ENCODE data around the gene SARDH.

SARDH gene

GRCh38 chr9:133641861-133642595 is 96.1 kb downstream of the SARDH start:
- Histone ChIP-seq H3K4me3 (no peak overlapping the region), H3K27ac (no peak overlapping the region)

DNA sequence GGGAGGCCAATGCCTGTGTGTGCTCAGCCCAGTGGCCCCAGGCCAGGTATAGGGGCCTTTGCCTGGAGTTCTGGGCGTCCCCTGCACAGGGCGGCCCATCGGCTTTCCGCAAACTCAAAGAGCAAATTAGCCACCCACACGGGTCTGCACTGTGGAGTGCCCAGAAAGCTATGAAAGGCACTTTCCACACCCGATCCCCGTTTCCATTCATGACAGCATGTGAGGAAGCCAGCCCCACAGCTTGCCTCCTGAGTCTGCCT is 96.8 kb downstream of the SARDH start:
- Histone ChIP-seq H3K4me3 (no peak overlapping the region), H3K27ac (no peak overlapping the region)

- no peak overlapping the region for H3K27ac ChIP-seq
- H3K4me3 ChIP-seq, result no peak overlapping the region
These were observed 97.4 kb downstream of the SARDH start for GRCh38 chr9:133640580-133641395.

GRCh38 chr9:133640160-133640559 is 98.0 kb downstream of the SARDH start:
- no peak overlapping the region for H3K27ac ChIP-seq
- H3K4me3 ChIP-seq, result no peak overlapping the region

DNA sequence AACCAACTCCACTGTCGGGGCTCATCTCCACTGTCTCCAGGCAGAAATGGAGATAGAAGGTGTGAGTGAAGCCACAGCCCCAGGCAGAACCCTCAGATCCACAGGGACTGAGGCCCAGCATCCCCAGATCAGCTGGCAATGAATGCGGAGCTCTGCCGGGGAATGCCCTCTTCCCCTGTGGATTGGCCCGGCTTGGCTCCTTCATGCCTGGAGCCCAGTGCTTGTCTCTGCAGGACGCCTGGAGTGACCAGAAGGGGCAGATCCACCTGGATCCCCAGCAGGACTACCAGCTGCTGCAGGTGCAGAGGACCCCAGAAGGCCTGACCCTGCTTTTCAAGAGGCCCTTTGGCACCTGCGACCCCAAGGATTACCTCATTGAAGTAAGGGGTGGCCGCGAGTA is 98.5 kb downstream of the SARDH start:
- Histone ChIP-seq H3K4me3 (no peak overlapping the region), H3K27ac (no peak overlapping the region)

- H3K27ac ChIP-seq, result no peak overlapping the region
- no peak overlapping the region for H3K4me3 ChIP-seq
These were observed 99.4 kb downstream of the SARDH start for GRCh38 chr9:133638711-133639110.

GRCh38 chr9:133638076-133638475 is 100.1 kb downstream of the SARDH start:
- no peak overlapping the region for H3K27ac ChIP-seq
- no peak overlapping the region for H3K4me3 ChIP-seq

DNA sequence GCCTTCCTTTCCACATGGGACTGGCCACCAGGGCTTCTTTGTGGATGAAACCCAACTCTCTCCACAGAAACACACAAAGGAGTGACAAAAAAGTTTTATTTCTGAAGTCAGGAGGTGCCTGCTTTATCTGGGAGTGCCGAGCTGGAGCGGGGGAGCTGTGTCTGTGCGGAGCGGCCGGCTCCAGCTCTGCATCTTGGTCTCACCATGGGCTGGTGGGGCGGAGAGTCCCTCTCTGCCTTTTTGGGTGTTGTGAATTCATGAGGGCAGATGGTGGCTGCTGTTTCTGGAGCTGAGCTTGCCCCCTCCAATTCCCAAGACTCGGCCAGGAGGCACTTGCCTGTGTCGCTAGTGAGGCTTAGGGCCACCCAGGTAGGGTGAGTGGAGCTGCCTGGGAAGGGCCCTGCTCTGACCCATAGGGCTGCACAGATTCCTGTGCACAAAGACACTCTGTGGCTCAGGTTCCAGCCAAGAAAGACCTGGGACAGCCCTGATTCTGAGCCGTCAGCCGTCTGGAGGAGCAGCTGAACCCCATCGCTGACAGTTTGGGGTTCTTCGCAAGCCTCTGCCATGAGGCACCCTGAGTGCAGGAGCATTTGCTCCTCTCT is 100.6 kb downstream of the SARDH start:
- H3K27ac ChIP-seq, result no peak overlapping the region
- H3K4me3 ChIP-seq, result no peak overlapping the region

GRCh38 chr9:133636902-133637301 is 101.2 kb downstream of the SARDH start:
- Histone ChIP-seq H3K4me3 (no peak overlapping the region), H3K27ac (no peak overlapping the region)

GRCh38 chr9:133635533-133636531 is 102.3 kb downstream of the SARDH start, which contains the start of gene DBH:
Gene DBH (plus strand): TSS chr9:133636363. CDS start chr9:133636372, 9 bp downstream.
- Histone ChIP-seq H3K4me3 (no peak within 1 kb of the TSS), H3K27ac (no peak within 1 kb of the TSS)

- Histone ChIP-seq H3K4me3 (no peak overlapping the region), H3K27ac (no peak overlapping the region)
These were observed 103.1 kb downstream of the SARDH start for GRCh38 chr9:133635098-133635497.

DNA sequence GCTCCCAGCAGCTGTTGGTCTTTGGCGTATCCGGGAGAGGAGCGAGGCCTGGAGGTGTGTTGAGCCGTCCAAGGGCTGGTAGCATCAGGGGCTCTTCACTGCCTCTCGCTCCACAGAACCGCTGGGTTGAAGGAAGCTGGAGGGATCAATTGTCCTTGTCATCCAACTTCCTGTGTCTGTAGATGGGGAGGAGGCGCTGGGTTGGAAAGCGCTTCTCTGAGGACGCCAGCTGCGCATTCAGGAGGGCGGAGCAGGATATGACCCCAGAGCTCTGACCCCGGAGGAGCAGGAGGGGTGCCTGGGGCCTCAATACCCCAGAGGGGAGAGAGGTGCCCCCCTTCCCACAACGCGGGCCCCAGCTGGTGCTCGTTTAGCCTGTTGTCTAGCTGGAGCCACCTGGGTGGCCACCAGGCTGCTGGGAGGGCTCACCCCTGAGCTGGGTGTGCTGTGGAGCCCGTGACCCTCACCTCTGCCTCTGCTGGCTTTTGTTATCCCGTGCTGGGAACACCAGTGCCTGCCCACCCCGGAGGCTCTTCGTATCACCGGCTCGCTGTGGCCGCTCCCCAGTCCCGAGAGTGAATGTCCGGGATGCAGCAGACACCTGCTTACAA is 104.0 kb downstream of the SARDH start:
- H3K4me3 ChIP-seq, result no peak overlapping the region
- no peak overlapping the region for H3K27ac ChIP-seq

DNA sequence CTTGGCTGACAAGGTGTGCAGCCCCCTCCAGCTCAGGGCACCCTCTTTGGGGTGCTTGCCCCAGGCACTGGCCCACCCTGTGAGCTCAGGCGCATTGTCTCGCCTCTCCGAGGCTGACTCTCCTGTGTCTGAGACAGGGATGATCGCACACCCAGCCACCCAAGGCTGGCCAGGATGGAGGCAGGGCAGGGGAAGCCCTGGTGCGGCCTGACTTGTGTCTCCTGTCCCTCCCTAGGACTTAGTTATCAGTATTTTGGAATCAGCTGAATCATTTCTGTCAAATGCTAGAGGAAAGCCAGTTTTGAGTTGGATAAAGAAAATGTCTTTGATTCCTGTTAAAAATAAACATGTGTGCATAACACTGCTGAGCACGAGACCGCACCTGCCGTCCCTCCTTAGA is 104.5 kb downstream of the SARDH start:
- no peak overlapping the region for H3K4me3 ChIP-seq
- no peak overlapping the region for H3K27ac ChIP-seq

DNA sequence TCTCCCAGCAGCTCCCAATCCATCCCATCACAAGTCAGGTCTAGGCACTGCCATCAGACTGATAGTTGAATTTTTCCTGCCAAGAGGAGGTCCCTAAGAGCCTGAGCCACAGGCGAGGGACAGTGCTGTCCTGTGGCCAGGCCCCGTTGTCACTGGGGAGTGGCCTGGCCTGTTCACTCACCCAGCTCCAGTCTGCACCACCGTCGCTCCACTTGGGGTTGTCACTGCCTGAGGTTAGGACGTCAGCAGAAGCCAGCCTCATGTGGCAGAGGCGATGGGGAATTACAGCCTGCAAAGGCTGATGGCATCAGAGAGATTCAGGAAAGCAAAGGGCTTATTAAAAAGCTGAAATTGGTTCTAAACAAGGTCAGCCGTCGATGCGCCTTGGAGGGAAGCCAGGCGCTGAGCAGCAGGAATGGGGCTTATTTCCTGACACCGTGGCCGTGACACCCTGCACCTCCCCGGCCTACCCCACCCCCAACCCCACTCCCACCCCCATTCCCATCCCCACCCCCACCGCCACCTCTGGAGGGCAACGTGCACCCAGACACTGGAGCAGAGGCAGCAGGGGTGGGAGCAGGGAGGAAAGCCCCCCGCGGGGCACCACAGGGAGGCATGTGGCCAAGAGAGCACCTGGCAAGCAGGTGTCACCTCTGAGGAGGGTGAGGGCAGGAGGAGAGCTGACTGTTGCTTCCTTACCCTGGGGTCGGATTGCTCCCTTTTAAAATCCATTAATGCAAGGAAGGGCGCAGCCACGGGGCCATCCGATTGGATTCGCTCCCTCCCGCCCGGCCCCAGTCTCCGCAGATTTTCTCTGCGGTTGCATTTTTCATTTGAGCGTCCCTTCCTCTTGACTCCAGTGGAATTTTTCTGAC is 105.1 kb downstream of the SARDH start:
- Histone ChIP-seq H3K4me3 (no peak overlapping the region), H3K27ac (no peak overlapping the region)

DNA sequence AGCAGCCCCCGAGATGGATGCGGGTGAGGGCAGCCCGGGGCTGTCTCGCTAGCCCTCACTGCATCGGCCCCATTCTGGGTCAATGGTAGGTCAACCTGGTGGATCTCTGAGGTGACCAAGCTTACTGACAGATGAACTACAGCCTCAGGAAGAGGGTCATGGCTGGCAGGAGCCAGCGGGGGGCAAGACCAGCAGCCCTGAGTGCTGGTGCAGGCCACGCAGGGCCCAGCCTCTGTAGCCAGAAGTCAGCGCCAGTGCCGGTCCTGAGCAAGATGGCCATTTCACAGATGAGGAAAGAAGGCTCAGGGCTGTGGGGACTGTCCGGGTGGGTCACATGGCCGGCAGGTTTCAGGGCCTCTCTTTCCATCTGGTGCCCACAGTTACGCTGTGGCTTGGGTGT is 107.0 kb downstream of the SARDH start:
- Histone ChIP-seq H3K4me3 (no peak overlapping the region), H3K27ac (no peak overlapping the region)

DNA sequence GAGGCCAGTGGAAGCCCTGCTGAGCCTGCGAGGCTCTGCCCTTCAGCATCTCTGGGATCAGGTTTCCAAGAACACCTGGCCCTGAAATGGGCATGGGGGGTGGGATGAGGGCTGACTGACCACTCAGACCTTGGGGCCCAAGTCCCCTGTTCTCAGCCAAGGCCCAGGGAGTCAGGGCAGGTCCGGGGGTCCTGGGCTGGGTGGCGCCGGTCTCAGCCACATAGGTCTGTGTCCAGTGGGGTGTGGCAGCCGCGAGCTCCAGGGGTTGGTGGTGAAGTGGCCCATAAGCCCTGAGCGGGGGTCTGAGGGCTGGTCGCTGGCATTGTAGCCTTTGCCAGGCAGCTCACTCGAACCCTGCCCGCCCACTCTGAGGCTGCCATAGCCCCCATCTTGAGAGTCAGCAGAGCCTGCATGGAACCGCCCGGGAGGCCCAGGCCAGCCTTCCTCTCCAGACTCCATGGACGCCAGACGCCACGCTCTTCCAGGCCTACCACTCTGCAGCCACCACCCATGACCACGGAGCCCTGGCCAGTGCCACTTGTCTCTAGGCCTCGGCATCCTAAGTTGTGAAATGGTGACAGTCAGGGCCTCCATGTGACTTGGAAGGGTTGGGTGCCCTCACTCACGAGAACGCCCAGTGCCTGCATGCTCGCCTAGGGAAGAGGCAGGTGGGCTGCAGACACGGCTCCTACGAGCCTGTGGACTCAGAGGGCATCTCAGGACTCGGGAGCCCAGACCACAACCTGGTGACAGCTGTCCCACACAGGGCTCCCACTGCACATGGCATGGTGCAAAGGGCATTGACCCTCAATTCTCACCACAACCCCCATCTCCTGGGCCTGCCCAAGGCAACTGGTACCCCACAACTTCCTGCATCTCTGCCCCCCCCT is 108.7 kb downstream of the SARDH start:
- Histone ChIP-seq H3K27ac (no peak overlapping the region), H3K4me3 (no peak overlapping the region)

GRCh38 chr9:133628766-133629165 is 109.4 kb downstream of the SARDH start:
- no peak overlapping the region for H3K4me3 ChIP-seq
- no peak overlapping the region for H3K27ac ChIP-seq

DNA sequence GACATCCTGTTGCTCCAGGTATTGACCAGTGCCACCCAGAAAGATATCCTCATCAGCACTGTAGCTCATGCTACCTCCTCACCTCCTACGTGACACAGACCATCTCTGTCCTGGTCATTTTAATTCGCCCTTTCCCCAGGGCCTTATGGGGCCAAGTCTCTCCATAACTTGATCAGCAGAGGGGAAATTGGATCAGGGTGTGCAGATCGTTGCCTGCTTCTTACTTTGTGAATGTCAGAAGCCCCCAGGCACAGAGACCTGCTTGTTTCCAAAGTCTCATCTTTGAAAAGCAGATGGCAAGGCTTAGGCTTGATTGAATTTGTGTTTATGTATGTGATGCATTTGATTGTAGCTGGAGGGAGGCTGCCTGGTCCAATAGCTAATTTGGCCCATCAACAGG is 110.8 kb downstream of the SARDH start:
- H3K27ac ChIP-seq, result no peak overlapping the region
- no peak overlapping the region for H3K4me3 ChIP-seq

Data from skin epidermis (tissue), 12 donors.